GM12878 (cell line): ENCODE data around the gene HS3ST6. TPM values are rescaled to one million over a fixed set of nuclear protein-coding genes. Genes with fewer than 3 reads are reported as not detected.

Source experiments
- ATAC-seq: fragments of 200-7000 bp; cut with Tn5 transposase; 3 replicates; pipeline ENCODE4 v1.9.1; 2020; ENCODE audit warnings: mild to moderate bottlenecking, moderate library complexity
- BruUV-seq: library from RNA; stranded (reverse); fragments of 400-500 nt; replicated peaks from 2 replicates; lab custom pipeline; 2021; lab: Mats Ljungman, UMichigan
- CTCF ChIA-PET: fragments of 300-600 bp; sonication (Branson Sonifier 250); formaldehyde crosslinking; extraction: SDS; loops from one replicate; lab custom pipeline; 2021; ENCODE audit warnings: inconsistent platforms; lab: Yijun Ruan, JAX
- POLR2A ChIA-PET: fragments of 350-600 bp; formaldehyde crosslinking; extraction: SDS; loops from one replicate; lab custom pipeline; 2021; ENCODE audit warnings: inconsistent platforms; lab: Charles Lee
- RAD21 ChIA-PET: fragments of 300-600 bp; sonication (Branson Sonifier 250); formaldehyde crosslinking; loops from one replicate; lab custom pipeline; 2023; ENCODE audit warnings: antibody characterized with exemption; ENCODE audit not compliant: unreplicated experiment; lab: Charles Lee
- SMC1A ChIA-PET: fragments of 300-600 bp; sonication (Branson Sonifier 250); formaldehyde crosslinking; loops from one replicate; lab custom pipeline; 2023; ENCODE audit not compliant: unreplicated experiment, uncharacterized antibody; lab: Charles Lee
- DNase-seq: peaks from one replicate; pipeline ENCODE4 v3.0.0-alpha.2; 2011; ENCODE audit warnings: low read depth, low spot score
- FAIRE-seq: peaks from 3 replicates; lab custom pipeline; 2011; peaks lifted over from hg19 to GRCh38; lab: Jason Lieb, UNC
- H2AFZ ChIP-seq: 2 replicates; pipeline ENCODE4 v1.6.0; 2011; ENCODE audit warnings: low read depth, low read length, control low read depth; ENCODE audit not compliant: control insufficient read depth
- H3K27ac ChIP-seq: 2 replicates; pipeline ENCODE4 v1.5.1; 2011; ENCODE audit warnings: control low read depth; ENCODE audit not compliant: control insufficient read depth, insufficient read depth
- H3K27me3 ChIP-seq, 2 experiments: replicated peaks in 1 of 2; 2 replicates each; pipeline versions ENCODE4 v1.6.0 to v1.6.1; 2011; ENCODE audit warnings: low read length in 1 of 2; ENCODE audit not compliant: control insufficient read depth in 2 of 2, insufficient read depth in 2 of 2
- H3K36me3 ChIP-seq, 2 experiments: 2 replicates each; pipeline ENCODE4 v1.5.1; 2011; ENCODE audit warnings: low read length in 1 of 2; ENCODE audit not compliant: control insufficient read depth in 2 of 2, insufficient read depth in 2 of 2
- H3K4me1 ChIP-seq: 2 replicates; pipeline ENCODE4 v1.6.1; 2011; ENCODE audit warnings: mild to moderate bottlenecking, low read length, moderate library complexity, mixed read lengths; ENCODE audit not compliant: control insufficient read depth, insufficient read depth
- H3K4me2 ChIP-seq: 2 replicates; pipeline ENCODE4 v1.6.0; 2011; ENCODE audit warnings: control low read depth; ENCODE audit not compliant: control insufficient read depth, insufficient read depth
- H3K4me3 ChIP-seq: fragments of 200-600 bp; sonication (generic); 2 replicates; pipeline ENCODE4 v1.5.1; 2016
- H3K79me2 ChIP-seq: 2 replicates; pipeline ENCODE4 v1.6.0; 2011; ENCODE audit warnings: low read length; ENCODE audit not compliant: control insufficient read depth, insufficient read depth
- H3K9ac ChIP-seq: 2 replicates; pipeline ENCODE4 v1.8.0; 2011; ENCODE audit warnings: low read length, control low read depth, mixed read lengths; ENCODE audit not compliant: control insufficient read depth, insufficient read depth
- H3K9me3 ChIP-seq: replicated peaks from 3 replicates; pipeline ENCODE4 v1.5.1; 2011; ENCODE audit warnings: mild to moderate bottlenecking, low read length; ENCODE audit not compliant: control insufficient read depth, insufficient read depth
- H4K20me1 ChIP-seq: 2 replicates; pipeline ENCODE4 v1.6.0; 2011; ENCODE audit not compliant: control insufficient read depth, insufficient read depth
- ESRRA ChIP-seq: IDR thresholded peaks from 2 replicates; pipeline ENCODE4 v1.6.1; 2012; ENCODE audit warnings: mild to moderate bottlenecking, low read length, improper control_type of control experiment
- MTA2 ChIP-seq: fragments of 450-650 bp; IDR thresholded peaks from 2 replicates; pipeline ENCODE4 v1.6.1; 2016; ENCODE audit warnings: low read depth, mild to moderate bottlenecking, moderate library complexity
- NFYA ChIP-seq: IDR thresholded peaks from 2 replicates; pipeline ENCODE4 v1.6.1; 2011; ENCODE audit warnings: low read depth, mild to moderate bottlenecking, low read length, improper control_type of control experiment, borderline replicate concordance
- ZBTB33 ChIP-seq: fragments of 450-650 bp; IDR thresholded peaks from 2 replicates; pipeline ENCODE4 v1.6.1; 2017; ENCODE audit warnings: mild to moderate bottlenecking
- ZNF592 ChIP-seq: fragments of 450-650 bp; IDR thresholded peaks from 2 replicates; pipeline ENCODE4 v1.6.1; 2017; ENCODE audit warnings: mild to moderate bottlenecking, moderate library complexity
- WGBS: methylation state at CpG from one replicate; pipeline ENCODE4 v1.1.6; 2016; ENCODE audit warnings: low lambda C conversion rate; ENCODE audit not compliant: insufficient replicate concordance, insufficient coverage; ENCODE audit errors: missing lambda C conversion rate; 5-methylcytosine and 5-hydroxymethylcytosine counted together
- in situ Hi-C: fragments of 300-500 bp; cut with MboI; formaldehyde crosslinking; loops from 9 replicates; pipeline ENCODE4 v1.14.3; 2018; ENCODE audit warnings: mixed read lengths
- intact Hi-C: fragments of 100-400 bp; cut with micrococcal nuclease; formaldehyde crosslinking; loops from one replicate; pipeline ENCODE4 v1.14.2; 2022; ENCODE audit not compliant: unreplicated experiment
- polyA plus RNA-seq, 11 experiments: library from polyadenylated mRNA; depleted of rRNA in 4 of 11; unstranded in 6 of 11; stranded (reverse) in 5 of 11; fragments of >200 nt; fragmentation: Nextera tagmentation in 4 of 11; fragmentation: Illumina TruSeq in 1 of 11; extraction: Ambion mirVana in 4 of 11; extraction: Trizol in 1 of 11; gene quantifications; 1 replicate in 1 of 11; 2 replicates in 10 of 11; pipeline versions ENCODE4 v1.2.1 to v1.2.3, GENCODE V29; 2011 to 2016; ENCODE audit warnings: inconsistent platforms in 2 of 11, missing spikeins in 2 of 11, low read depth in 1 of 11
- total RNA-seq, 4 experiments: library from RNA; depleted of rRNA in 3 of 4; stranded (reverse); fragments of >200 nt in 3 of 4; fragmentation: Illumina TruSeq in 1 of 4; extraction: Trizol in 1 of 4; gene quantifications; 2 replicates each; pipeline versions ENCODE4 v1.2.1 to v1.2.3, GENCODE V29; 2013 to 2021

Gene HS3ST6
- total and polyA plus RNA-seq, 10 of the 15 experiments (the other 5 are each of a cell fraction or from before 2014, with no cell fraction given), result not detected

DNA sequence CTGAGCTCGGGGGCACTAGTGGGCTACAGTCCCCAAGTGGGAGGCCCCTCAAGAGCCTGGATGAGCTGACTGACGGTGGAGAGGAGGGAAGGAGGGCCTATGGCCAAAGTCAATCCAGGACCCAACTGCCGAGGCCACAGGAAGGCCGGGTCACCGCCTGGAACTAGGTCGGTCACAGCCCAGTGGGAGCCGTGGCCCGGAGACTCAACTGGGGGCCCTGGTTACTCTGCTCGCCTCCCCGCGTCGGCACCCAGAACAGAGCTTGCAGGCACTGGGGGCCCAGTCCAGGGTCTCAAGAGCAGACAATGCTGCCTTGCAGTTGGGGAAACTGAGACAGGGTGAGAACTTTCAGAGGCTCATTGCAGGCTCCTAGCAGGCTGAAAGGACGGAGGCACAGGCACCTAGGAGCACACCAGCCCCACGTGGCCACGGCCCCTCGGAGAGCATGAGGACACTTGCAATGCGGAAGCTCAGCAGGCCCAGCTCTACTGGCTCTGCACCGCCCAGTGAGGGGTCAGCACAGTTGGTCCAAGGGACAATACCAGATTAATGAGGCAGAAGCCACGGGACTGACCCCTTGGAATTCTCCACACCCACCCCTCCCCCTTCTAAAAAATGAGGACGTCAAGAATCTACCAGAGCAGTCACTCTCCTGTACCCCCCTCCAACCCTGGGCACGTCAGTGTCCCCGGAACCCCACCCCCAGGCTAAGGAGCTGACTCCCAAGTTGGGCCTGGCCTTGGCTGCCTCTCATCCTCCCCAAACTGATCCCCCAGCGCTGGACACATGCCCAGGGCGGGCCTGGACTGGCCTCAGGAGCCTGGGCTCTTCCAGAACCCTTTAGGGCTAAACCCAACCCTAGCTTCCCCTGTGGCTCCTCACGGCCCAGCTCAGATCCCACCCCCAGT, 2.2 kb downstream of the HS3ST6 start (continued):
- no peak for TF ChIP-seq ZBTB33
- TF ChIP-seq, all 136 proteins: peak for 0

GRCh38 chr16:1914988-1915387, 3.2 kb downstream of the HS3ST6 start:
- no peaks in the 10 kb centered on the region for H4K20me1 ChIP-seq
- no peak overlapping the region for H3K9ac ChIP-seq
- RAD21 ChIA-PET, result no interaction called here
- DNase-seq (no peak), FAIRE-seq (no peak), ATAC-seq (no peak)
- CTCF ChIA-PET, result interaction anchor here (2.3 kb wide), 1 partner anchor 14 kb away, joined by 6 read pairs; no protein-coding TSS in a partner anchor
- intact Hi-C loops, result no loop called here
- SMC1A ChIA-PET, result no interaction called here
- H2AFZ ChIP-seq, result no peak overlapping the region
- TF ChIP-seq NFYA (no peak), ESRRA (no peak), MTA2 (no peak), ZNF592 (no peak)
- no peaks in the 10 kb centered on the region for H3K9me3 ChIP-seq
- no peaks in the 10 kb centered on the region for H3K36me3 ChIP-seq
- H3K27me3 ChIP-seq, result peaks cover 6 to 7% of the 10 kb centered on the region in 2 experiments; a peak in 3 of 4 replicates
- H3K4me2 ChIP-seq, result no peak overlapping the region
- in situ Hi-C loops, result no loop called here
- no peak overlapping the region for H3K27ac ChIP-seq
- no peak overlapping the region for H3K4me3 ChIP-seq
- H3K79me2 ChIP-seq, result no peaks in the 10 kb centered on the region
- 5% methylated on average over 8 of the region's 8 CpGs for WGBS
- no peaks in the 10 kb centered on the region for H3K4me1 ChIP-seq
- POLR2A ChIA-PET, result no interaction called here
- BruUV-seq, result no TSS peak
